ENCODE measurements around the gene KLF3. TPM values are rescaled to one million over a fixed set of nuclear protein-coding genes. Genes with fewer than 3 reads are reported as not detected.

The KLF3 gene
- total RNA-seq, 1 donor from 2014 or later = 24.8 TPM

DNA sequence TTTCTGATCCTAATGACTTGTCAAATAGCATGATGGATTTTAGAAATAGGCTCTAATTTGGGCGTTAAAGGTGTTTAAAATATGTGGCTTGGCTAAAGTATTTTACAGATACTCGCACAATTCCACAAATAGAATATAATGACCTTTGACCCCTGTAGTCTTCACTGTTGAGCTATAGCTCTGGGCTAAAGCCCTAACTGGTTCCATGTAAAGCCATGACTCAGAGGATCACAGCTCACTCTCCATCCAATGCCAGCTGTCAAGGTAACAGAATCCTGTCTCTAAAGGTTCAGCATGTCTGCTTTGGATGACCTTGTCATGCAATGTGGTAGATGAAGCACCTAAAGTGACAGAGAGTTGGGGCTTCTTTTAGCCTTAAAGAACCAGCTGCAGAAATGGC is 76.3 kb downstream of the KLF3 start:
- no peaks in the 10 kb centered on the region for H3K36me3 ChIP-seq

DNA sequence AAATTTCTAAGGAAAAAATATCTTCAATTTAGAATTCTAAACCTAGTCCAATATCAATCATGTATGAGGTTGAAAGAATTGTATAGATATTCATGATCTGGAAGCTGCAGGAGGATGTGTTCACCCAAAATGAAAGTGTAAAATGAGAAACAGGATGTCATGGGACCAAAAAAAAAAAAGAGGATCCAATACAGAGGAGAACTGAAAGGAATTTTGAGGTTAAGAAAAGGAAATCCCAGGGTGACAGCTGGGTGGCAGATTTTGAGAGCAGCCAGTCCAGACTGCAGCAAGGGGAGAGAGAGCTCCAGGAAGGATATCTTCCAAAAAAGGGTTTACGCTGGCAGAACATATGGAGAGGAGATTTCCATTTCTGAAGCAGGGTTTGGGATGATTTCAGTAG is 79.9 kb downstream of the KLF3 start:
- H3K4me3 ChIP-seq = no peak overlapping the region
- no peak overlapping the region for H3K4me3 Mint-ChIP-seq
- no peaks in the 10 kb centered on the region for H4K20me1 ChIP-seq (ENCODE audit: low read depth)
- TF ChIP-seq, protein P1, sequence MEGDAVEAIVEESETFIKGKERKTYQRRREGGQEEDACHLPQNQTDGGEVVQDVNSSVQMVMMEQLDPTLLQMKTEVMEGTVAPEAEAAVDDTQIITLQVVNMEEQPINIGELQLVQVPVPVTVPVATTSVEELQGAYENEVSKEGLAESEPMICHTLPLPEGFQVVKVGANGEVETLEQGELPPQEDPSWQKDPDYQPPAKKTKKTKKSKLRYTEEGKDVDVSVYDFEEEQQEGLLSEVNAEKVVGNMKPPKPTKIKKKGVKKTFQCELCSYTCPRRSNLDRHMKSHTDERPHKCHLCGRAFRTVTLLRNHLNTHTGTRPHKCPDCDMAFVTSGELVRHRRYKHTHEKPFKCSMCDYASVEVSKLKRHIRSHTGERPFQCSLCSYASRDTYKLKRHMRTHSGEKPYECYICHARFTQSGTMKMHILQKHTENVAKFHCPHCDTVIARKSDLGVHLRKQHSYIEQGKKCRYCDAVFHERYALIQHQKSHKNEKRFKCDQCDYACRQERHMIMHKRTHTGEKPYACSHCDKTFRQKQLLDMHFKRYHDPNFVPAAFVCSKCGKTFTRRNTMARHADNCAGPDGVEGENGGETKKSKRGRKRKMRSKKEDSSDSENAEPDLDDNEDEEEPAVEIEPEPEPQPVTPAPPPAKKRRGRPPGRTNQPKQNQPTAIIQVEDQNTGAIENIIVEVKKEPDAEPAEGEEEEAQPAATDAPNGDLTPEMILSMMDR (IDR thresholded peaks at IDR 0.05) = no peak
- TF ChIP-seq EZH2 (IDR thresholded peaks at IDR 0.05) (no peak), EZH2phosphoT487 (IDR thresholded peaks at IDR 0.05) (no peak)
- H3K79me2 ChIP-seq (ENCODE audit: low read depth) = no peaks in the 10 kb centered on the region
- no peak overlapping the region for H2AFZ ChIP-seq (replicated peaks)
- H3F3A ChIP-seq (ENCODE audit: low read depth) = no peaks in the 10 kb centered on the region
- peaks cover 2% of the 10 kb centered on the region for H3K27me3 Mint-ChIP-seq (ENCODE audit: insufficient read depth, low read depth)
- no peaks in the 10 kb centered on the region for H3K4me1 ChIP-seq
- no peak overlapping the region for H3K27ac Mint-ChIP-seq
- H3K9me3 Mint-ChIP-seq = peaks cover 16% of the 10 kb centered on the region
- DNase-seq (ENCODE audit: low spot score) = no peak
- H3K36me3 Mint-ChIP-seq = peaks cover 6% of the 10 kb centered on the region
- no peaks in the 10 kb centered on the region for H3K27me3 ChIP-seq
- H3K4me2 ChIP-seq = no peak overlapping the region
- no peaks in the 10 kb centered on the region for H3K9me3 ChIP-seq (ENCODE audit: low read depth)
- H3K36me3 ChIP-seq = no peaks in the 10 kb centered on the region
- no peak overlapping the region for H3K9ac ChIP-seq
- no peak overlapping the region for H3K27ac ChIP-seq
- peaks cover 12% of the 10 kb centered on the region for H3K4me1 Mint-ChIP-seq

More for the DNA sequence above, 76.3 kb downstream of the KLF3 start:
- no peak overlapping the region for H3K9ac ChIP-seq
- H3K27me3 Mint-ChIP-seq (ENCODE audit: insufficient read depth, low read depth) = no peaks in the 10 kb centered on the region
- H3K9me3 ChIP-seq (ENCODE audit: low read depth) = no peaks in the 10 kb centered on the region
- H3K4me2 ChIP-seq = no peak overlapping the region
- no peak overlapping the region for H3K27ac Mint-ChIP-seq
- no peaks in the 10 kb centered on the region for H3K36me3 Mint-ChIP-seq
- no peaks in the 10 kb centered on the region for H3F3A ChIP-seq (ENCODE audit: low read depth)
- H3K27me3 ChIP-seq = no peaks in the 10 kb centered on the region
- H3K79me2 ChIP-seq (ENCODE audit: low read depth) = no peaks in the 10 kb centered on the region
- no peaks in the 10 kb centered on the region for H3K9me3 Mint-ChIP-seq
- no peaks in the 10 kb centered on the region for H4K20me1 ChIP-seq (ENCODE audit: low read depth)
- no peak for DNase-seq (ENCODE audit: low spot score)
- H3K27ac ChIP-seq = no peak overlapping the region
- H3K4me3 Mint-ChIP-seq = no peak overlapping the region
- no peak overlapping the region for H2AFZ ChIP-seq (replicated peaks)
- H3K4me3 ChIP-seq = no peak overlapping the region
- H3K4me1 Mint-ChIP-seq = peaks cover 6% of the 10 kb centered on the region
- TF ChIP-seq, protein P1 (IDR thresholded peaks at IDR 0.05) = no peak
- TF ChIP-seq EZH2 (IDR thresholded peaks at IDR 0.05) (no peak), EZH2phosphoT487 (IDR thresholded peaks at IDR 0.05) (no peak)
- H3K4me1 ChIP-seq = no peaks in the 10 kb centered on the region

DNA sequence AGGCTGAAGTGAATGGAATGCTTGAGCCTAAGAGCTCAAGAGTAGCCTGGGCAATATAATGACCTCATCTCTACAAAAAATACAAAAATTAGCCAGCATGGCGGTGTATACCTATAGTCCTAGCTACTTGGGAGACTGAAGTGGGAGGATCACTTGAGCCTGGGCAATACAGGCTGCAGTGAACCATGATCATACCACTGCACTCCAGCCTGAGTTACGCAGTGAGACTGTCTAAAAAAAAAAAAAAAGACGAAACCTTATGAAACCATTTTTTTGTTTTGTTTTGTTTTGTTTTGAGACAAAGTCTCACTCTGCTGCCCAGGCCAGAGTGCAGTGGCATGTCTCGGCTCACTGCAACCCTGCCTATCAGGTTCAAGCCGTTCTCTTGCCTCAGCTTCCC is 81.9 kb downstream of the KLF3 start:
- Mint-ChIP-seq H3K4me3 (no peak overlapping the region), H3K27me3 (ENCODE audit: insufficient read depth, low read depth) (peaks cover 2% of the 10 kb centered on the region), H3K4me1 (peaks cover 23% of the 10 kb centered on the region), H3K36me3 (peaks cover 6% of the 10 kb centered on the region), H3K9me3 (peaks cover 16% of the 10 kb centered on the region), H3K27ac (no peak overlapping the region)
- Histone ChIP-seq H3K27ac (no peak overlapping the region), H2AFZ (replicated peaks) (no peak overlapping the region), H3K36me3 (no peaks in the 10 kb centered on the region), H3K9me3 (ENCODE audit: low read depth) (no peaks in the 10 kb centered on the region), H3K79me2 (ENCODE audit: low read depth) (no peaks in the 10 kb centered on the region), H3K9ac (no peak overlapping the region), H3K4me1 (no peaks in the 10 kb centered on the region), H3F3A (ENCODE audit: low read depth) (no peaks in the 10 kb centered on the region), H3K27me3 (no peaks in the 10 kb centered on the region), H4K20me1 (ENCODE audit: low read depth) (no peaks in the 10 kb centered on the region), H3K4me2 (no peak overlapping the region), H3K4me3 (no peak overlapping the region)
- no peak for DNase-seq (ENCODE audit: low spot score)
- TF ChIP-seq EZH2phosphoT487 (IDR thresholded peaks at IDR 0.05) (no peak), EZH2 (IDR thresholded peaks at IDR 0.05) (no peak)
- TF ChIP-seq, protein P1 (IDR thresholded peaks at IDR 0.05) = no peak

All from neural progenitor cell (in vitro differentiated cells).